GM12875 (cell line): ENCODE data around the gene ESRRG.

Experiments
- H3K4me3 ChIP-seq: one replicate; pipeline ENCODE4 v1.5.1; 2011; ENCODE audit warnings: low read depth, low read length, control low read depth
- TF ChIP-seq, protein P1 (sequence below): IDR thresholded peaks from 2 replicates; pipeline ENCODE4 v1.5.1; 2011; ENCODE audit warnings: low read depth, mild to moderate bottlenecking, control low read depth, inconsistent platforms, low read length, moderate library complexity, borderline replicate concordance; ENCODE audit not compliant: insufficient read depth

ESRRG gene

DNA sequence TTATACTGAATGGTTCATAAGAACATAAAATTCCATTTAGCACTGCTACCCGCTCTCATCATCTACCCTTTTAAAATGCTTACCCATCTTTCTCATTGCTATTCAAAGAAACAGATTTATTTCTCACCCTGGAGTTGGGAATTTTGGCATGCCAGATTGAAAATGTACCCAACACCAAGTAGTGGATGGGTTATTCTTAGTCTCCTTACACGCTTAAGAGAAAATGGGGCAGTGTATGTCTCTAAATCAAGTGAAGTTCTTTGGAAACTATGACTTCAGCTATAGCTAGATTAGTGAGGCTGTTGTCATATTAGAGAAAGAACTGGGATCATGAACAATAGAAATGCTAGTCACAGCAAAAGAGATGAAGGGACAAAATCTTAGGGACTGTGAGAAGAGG is 27.7 kb upstream of the ESRRG start:
- no peak overlapping the region for H3K4me3 ChIP-seq
- TF ChIP-seq, protein P1, sequence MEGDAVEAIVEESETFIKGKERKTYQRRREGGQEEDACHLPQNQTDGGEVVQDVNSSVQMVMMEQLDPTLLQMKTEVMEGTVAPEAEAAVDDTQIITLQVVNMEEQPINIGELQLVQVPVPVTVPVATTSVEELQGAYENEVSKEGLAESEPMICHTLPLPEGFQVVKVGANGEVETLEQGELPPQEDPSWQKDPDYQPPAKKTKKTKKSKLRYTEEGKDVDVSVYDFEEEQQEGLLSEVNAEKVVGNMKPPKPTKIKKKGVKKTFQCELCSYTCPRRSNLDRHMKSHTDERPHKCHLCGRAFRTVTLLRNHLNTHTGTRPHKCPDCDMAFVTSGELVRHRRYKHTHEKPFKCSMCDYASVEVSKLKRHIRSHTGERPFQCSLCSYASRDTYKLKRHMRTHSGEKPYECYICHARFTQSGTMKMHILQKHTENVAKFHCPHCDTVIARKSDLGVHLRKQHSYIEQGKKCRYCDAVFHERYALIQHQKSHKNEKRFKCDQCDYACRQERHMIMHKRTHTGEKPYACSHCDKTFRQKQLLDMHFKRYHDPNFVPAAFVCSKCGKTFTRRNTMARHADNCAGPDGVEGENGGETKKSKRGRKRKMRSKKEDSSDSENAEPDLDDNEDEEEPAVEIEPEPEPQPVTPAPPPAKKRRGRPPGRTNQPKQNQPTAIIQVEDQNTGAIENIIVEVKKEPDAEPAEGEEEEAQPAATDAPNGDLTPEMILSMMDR, result no peak

DNA sequence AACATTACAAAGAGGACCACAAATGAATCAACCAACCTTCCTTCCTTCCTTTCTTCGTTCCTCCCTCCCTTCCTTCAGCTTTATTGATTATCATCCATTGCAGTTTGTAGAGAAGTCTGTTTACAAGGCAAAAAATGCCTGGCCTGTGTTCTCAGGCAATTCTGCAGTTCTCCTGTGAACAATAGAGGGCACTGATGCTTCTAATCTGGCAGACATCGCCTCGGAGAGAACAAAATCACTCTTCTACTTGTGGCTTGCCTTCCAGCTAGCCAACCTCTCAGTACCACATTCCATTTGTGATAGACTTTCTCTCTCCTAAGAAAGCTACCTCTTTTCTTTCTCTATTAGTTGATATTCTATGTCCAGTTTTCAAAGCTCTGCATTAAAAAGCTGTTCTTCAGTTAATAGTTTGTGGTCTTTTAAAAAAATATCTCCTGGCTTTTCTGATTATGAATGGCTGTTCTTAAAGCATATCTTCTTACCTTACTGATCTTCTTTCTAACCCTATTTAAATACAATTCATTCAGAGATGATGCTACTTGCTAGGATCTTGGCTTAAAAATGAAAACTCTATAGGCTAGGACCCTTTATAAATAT is 26.9 kb upstream of the ESRRG start:
- no peak overlapping the region for H3K4me3 ChIP-seq
- TF ChIP-seq, protein P1, result peak; percentile 43; the same call in 1 of the 2 replicates

- no peak overlapping the region for H3K4me3 ChIP-seq
- TF ChIP-seq, protein P1, result no peak
Measured at GRCh38 chr1:216749232-216749631, 26.0 kb upstream of the ESRRG start.

DNA sequence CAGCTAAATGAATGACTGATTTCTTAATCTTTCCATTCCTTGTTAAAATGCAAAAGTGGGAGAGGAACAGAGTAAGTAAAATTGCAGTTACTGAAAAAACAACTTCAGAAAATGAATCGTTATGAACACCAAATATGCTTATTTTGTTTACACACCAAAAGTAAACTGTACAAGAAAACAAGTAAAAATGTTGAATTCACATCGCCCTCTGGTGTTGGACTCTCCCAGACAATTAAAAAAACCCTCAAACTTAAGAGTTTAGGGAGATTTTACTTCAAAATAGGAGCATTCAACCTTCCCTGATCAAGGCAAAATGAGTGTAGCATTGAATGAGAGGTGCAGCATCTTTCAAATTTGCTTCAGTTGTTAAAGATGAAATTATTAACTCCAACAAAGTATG is 19.4 kb upstream of the ESRRG start:
- H3K4me3 ChIP-seq, result no peak overlapping the region
- TF ChIP-seq, protein P1, result no peak

DNA sequence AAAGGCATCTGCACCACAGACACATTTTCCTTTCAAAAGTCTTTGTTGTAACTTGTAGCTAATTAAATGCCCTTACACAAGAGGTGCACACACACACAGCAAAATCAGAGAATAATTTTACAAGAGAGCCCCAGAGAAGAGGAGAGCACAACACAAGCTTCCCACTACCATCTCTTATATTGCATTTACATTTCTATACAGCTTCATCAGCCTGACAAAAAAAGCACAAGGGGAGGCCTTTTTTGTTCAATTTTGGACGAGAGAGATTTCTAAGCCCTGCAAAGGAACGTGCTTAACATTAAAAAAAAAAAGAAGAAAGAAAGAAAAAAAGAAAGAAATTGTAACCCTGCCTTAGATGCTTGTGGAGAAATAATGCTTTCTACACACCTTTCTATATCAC is 17.1 kb upstream of the ESRRG start:
- TF ChIP-seq, protein P1, result no peak
- no peak overlapping the region for H3K4me3 ChIP-seq

GRCh38 chr1:216739793-216740192 is 16.6 kb upstream of the ESRRG start:
- H3K4me3 ChIP-seq, result no peak overlapping the region
- TF ChIP-seq, protein P1, result no peak

DNA sequence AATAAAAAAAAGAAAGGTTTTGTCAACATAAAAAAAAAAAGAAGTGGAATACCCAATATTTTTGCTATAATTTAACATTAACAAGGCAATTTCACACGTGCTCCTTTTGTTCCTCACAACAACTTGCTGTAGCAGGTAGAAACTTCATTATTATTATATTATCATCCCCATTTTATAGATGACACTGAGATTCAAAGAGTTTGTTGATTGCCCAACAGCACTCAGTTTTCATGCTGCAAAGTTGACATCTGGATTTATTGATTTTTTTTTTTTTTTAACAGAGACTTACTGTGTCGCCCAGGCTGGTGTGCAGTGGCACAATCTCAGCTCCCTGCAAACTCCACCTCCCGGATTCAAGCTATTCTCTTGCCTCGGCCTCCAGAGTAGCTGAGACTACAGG is 8.9 kb upstream of the ESRRG start:
- TF ChIP-seq, protein P1, result no peak

More for the DNA sequence above, 8.9 kb upstream of the ESRRG start:
- no peak overlapping the region for H3K4me3 ChIP-seq
